Measurements from ENCODE around the gene CALD1.

DNA sequence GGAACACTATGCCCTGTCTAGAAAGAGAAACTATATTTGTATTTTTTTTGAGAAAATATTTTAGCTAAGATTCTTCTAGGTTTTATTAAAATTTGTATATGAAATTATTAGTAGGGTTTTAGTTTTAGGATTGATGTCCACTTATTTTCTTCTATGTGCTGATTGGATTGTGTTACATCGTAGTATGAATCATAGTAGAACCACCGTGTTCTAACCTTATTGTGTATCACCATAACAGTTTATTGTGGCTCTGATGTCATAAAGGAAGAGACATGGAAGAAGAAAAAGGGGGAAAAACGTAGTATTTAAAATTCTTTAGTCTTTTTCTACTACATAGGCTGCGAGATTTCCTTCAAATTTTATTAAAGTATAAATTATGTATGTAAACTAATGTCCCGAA is 208.7 kb downstream of the CALD1 start:
- TF ChIP-seq EZH2phosphoT487 (IDR thresholded peaks at IDR 0.05) (no peak), EZH2 (IDR thresholded peaks at IDR 0.05) (no peak)
- TF ChIP-seq, protein P1, sequence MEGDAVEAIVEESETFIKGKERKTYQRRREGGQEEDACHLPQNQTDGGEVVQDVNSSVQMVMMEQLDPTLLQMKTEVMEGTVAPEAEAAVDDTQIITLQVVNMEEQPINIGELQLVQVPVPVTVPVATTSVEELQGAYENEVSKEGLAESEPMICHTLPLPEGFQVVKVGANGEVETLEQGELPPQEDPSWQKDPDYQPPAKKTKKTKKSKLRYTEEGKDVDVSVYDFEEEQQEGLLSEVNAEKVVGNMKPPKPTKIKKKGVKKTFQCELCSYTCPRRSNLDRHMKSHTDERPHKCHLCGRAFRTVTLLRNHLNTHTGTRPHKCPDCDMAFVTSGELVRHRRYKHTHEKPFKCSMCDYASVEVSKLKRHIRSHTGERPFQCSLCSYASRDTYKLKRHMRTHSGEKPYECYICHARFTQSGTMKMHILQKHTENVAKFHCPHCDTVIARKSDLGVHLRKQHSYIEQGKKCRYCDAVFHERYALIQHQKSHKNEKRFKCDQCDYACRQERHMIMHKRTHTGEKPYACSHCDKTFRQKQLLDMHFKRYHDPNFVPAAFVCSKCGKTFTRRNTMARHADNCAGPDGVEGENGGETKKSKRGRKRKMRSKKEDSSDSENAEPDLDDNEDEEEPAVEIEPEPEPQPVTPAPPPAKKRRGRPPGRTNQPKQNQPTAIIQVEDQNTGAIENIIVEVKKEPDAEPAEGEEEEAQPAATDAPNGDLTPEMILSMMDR (IDR thresholded peaks at IDR 0.05): no peak

Measured in neural progenitor cell (in vitro differentiated cells).